B cell (primary cell): Measurements from ENCODE around the gene PTRH1.

Experiments used
- EZH2 ChIP-seq: IDR thresholded peaks from 2 replicates; pipeline ENCODE4 v1.6.1; 2012; ENCODE audit warnings: borderline replicate concordance, low read depth, mild to moderate bottlenecking, moderate library complexity, low read length; ENCODE audit not compliant: insufficient read depth, poor library complexity, severe bottlenecking
- TF ChIP-seq, protein P1 (sequence below): fragments of 200-600 bp; IDR thresholded peaks from one replicate; pipeline ENCODE4 v1.8.0; 2022; ENCODE audit warnings: antibody characterized with exemption, mild to moderate bottlenecking

DNA sequence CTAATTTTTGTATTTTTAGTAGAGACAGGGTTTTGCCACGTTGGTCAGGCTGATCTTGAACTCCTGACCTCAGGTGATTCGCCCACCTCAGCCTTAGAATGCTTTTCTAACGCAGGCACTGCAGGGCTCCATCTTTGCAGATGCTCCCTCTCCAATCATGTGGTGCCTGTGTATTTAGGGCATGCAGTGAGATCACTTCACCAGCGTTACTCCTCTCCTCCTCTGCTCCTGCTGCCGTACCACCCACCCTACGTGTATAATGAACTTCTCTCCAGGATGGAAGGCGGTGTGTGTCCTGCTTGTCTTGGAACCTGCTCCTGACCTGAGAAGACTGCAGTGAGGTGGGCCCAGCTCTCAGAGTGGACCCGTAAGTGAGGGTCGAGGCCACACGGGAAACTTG, 22.3 kb downstream of the PTRH1 start:
- TF ChIP-seq EZH2, result no peak
- TF ChIP-seq, protein P1, sequence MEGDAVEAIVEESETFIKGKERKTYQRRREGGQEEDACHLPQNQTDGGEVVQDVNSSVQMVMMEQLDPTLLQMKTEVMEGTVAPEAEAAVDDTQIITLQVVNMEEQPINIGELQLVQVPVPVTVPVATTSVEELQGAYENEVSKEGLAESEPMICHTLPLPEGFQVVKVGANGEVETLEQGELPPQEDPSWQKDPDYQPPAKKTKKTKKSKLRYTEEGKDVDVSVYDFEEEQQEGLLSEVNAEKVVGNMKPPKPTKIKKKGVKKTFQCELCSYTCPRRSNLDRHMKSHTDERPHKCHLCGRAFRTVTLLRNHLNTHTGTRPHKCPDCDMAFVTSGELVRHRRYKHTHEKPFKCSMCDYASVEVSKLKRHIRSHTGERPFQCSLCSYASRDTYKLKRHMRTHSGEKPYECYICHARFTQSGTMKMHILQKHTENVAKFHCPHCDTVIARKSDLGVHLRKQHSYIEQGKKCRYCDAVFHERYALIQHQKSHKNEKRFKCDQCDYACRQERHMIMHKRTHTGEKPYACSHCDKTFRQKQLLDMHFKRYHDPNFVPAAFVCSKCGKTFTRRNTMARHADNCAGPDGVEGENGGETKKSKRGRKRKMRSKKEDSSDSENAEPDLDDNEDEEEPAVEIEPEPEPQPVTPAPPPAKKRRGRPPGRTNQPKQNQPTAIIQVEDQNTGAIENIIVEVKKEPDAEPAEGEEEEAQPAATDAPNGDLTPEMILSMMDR, result no peak
